Activated CD4-positive, alpha-beta T cell treated with anti-CD3 and anti-CD28 coated beads, Interleukin-2, amount 50 U/mL, for 16 hours (primary cell): ENCODE data around the gene PGRMC1.
"Not testable (repeated sequence)": the region's sequence is repeated elsewhere in the genome, so short reads cannot be mapped to it uniquely, and the experiment has no call there.

Source experiments
- DNase-seq: peaks from one replicate; pipeline ENCODE4 v3.0.0-alpha.2; 2020

Gene PGRMC1

GRCh38 chrX:119236623-119237561 lies 807 bp downstream of the PGRMC1 start:
- DNase-seq: peak; percentile 34

DNA sequence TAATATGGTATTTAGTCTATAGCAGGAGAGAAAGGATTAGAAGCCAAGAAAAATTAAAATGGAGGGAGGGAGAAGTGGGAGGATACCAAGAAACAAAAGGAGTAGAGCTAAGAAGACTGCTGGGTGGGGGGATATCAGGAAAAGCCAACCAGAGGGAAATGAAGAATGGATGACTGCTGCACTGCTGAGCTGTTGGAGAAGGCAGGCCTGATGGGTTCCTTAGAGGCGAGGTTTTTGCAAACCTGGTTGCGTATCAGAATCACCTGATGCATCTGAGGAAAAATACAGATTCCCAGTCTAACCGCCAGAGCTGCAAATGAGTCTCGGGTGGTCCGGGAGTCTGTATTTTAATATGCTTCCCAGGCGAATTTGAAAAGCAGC lies 1.5 kb downstream of the PGRMC1 start:
- no peak for DNase-seq

GRCh38 chrX:119238557-119238956 lies 2.5 kb downstream of the PGRMC1 start:
- no peak for DNase-seq

DNA sequence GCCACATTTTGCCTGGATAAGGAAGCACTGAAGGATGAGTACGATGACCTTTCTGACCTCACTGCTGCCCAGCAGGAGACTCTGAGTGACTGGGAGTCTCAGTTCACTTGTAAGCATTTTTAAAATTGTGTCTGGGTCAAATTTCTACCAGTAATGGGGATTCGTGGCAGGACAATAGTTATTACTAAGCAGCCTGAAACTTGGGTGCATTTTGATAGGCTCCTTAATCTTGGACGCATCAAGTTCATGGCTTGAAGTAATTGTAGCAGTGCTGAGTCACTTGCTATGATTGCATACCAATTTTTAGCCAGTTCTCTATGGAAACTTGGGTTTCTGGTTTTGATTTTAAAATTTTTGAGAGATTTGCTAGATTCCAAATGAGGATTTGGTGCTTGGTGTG lies 4.3 kb downstream of the PGRMC1 start:
- DNase-seq: no peak

DNA sequence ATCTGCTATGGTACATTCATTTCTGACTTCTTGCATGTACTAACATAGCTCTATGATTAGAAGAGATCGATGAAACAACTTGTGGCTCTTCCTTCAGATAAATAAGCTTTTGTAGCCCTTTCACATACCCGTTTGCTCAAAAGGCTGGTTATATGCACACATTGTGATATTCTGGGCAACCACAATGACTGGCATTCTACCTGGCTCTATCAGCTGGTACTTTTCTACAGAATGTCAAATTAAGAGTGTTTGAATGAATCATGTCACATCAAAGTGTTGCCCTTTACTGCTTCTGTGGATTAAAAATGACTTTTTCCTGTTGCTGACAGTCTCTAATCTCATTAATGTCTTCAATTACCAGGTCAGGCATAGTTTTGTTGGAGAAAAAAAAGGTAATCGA lies 11.6 kb downstream of the PGRMC1 start:
- no peak for DNase-seq

GRCh38 chrX:119249891-119250290 lies 13.8 kb downstream of the PGRMC1 start:
- no peak for DNase-seq

DNA sequence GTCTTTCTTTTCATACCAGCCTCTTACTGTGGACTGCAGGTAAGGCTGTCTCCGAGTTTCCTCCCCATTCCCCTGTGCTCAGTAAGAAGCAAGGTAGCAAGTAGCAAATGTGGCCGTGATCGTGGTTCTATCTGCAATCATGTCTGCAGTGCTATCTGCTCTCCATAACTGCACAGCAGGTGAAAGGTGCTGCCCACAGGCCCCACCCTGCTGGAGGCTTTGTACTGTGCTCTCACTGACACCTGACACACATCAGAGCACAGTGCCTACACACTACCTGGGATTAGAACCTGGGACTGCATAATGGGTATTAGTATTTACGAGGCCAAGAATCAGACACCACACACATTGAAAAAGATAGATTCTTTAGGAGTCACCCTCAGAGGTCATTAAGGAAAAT lies 15.3 kb downstream of the PGRMC1 start:
- no peak for DNase-seq

- DNase-seq: no peak
Measured at GRCh38 chrX:119252716-119253115, 16.6 kb downstream of the PGRMC1 start.

DNA sequence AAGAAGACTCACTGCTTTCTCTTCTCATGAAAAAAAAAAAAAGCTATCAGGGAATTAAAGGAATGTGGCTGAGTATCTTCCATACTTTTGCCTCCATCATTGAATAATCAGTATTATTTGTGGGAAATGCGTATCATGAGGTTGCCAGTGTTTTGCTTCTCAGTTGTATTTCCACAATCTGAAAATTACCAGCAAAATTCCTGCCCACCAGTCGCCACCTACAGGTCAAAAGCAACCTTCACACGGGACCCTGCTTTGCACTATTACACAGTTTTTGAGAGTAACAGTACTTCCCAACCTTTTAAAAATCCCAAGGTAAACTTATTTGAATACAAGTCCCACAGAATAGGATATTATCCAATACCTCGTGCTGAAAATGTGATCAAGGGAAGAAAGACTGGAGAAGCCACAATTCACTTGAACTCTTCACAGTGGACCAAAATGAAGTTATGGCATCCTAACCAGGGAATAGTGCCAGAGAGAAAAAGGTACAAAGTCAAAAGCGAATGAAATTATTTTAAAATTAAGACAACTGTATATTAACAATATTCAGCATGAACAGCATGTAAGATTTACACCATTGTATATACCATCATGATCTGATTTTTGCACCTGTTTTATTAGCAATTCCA lies 30.4 kb downstream of the PGRMC1 start:
- peak; percentile 17 for DNase-seq

- not testable (repeated sequence) for DNase-seq
Measured at GRCh38 chrX:119267115-119267514, 31.0 kb downstream of the PGRMC1 start.

DNA sequence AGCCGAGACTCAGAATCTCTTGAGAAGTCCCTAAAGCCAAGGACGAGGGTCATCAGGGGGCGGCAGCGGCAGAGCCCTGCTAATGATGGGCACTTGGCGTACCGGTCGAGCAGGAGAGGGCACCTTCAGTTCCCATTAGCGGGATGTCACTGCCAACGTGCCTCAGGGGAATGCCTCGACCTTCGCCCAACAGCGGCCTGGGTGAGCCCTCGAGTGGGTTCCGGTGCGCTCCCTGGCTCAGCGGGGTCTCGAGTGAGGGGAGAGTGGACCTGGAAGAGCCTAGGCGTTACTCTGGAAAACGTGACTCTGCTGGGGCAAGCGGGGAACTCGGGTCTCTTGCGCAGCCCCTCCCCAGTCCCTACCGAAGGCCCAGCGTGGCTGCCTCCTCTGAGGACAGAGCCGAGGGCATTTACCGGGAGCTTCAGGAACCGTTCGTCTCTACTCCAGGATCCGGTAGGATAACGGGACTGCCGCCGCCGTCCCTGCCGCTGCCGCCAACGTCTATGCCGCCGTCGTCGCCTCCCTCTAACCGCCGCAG lies 36.9 kb downstream of the PGRMC1 start:
- no peak for DNase-seq

DNA sequence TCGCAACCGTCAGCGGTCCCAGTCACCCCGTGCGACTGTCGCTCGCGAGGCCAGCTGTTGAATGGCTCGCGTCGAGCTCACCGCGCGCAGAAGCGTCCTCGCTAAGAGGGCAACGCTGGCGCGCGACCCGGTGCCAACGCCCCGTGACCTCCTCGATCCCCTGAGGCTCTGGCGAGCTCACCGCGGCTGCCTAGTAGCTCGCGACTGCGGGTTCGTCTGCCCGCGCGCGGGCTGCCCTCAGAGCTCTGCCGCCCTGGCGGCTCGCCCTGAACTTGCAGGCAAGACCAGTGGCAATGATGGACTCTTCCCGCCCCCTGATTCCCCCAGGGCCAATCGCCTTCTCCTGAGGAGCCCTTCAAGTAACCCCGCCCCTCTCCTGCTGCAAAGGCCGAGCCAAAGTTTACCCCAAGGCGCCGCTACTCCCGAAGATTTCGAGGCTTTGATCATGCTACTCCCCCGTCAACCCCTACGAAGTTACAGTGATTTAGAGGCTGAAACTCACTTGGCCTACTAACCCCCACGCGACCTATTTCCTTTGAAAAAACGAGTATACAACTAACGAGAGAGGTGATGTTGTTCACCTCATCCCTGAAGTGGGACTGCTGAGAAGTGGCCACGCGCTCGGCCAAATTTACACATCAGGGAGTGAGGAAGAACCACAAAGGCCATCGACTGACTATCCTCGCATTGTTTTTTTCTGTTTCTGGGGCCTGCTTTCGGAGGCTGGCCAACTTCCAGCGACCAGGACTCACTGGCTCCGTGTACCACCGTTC lies 37.5 kb downstream of the PGRMC1 start:
- peak; percentile 64 for DNase-seq

- DNase-seq: not testable (repeated sequence)
Measured at GRCh38 chrX:119282347-119282746, 46.3 kb downstream of the PGRMC1 start.

DNA sequence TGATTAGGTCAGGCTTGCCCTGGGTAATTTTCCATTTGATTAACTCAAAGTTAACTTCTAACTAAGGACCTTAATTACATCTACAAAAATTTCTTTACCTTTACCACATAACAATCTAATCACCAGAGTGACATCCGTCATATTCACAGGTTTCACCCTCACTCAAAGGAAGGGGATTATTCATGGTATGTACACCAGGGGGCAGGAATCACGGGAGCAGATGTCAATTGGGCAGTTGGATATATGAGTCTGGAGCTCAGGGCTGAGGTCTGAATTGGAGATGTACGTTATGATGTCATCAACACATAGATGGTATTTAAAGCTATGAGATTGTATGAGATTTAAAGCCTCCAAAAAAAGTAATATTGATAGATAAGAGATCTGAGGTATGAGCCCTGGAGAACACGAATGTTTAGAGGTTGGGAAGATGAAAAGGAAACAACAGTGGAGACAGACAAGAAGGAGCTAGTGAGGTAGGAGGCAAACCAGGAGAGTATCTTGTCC lies 52.9 kb downstream of the PGRMC1 start:
- DNase-seq: no peak

DNA sequence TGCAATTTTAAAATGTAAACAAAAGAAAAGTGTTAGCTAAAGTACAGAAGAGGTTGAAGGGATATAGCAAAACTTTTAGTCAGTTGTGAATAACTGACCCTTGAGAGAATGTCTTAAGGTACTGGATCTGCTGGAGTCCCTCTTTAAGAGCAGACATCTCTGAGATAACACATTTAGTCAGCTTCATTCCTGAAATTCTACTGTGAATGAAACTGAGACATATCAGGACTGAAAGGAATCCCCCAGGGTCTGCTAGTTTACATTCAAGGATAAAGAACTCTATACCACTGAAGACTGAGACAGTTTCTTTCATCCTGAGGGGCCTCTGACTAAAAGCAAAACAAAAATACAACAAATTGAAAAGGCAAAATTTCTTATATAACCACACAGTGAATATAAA lies 54.4 kb downstream of the PGRMC1 start:
- DNase-seq: no peak

- DNase-seq: not testable (repeated sequence)
Measured at GRCh38 chrX:119291246-119291645, 55.2 kb downstream of the PGRMC1 start.

GRCh38 chrX:119292445-119292844 lies 56.4 kb downstream of the PGRMC1 start:
- DNase-seq: no peak
